Measurements from ENCODE around the gene MAPKAPK5.

GRCh38 chr12:111798182-111798581, 43.8 kb upstream of the MAPKAPK5 start:
- no peak for TF ChIP-seq SUZ12 (IDR thresholded peaks at IDR 0.05; ENCODE audit: extremely low read depth, insufficient read depth, insufficient read length)
- no peak for TF ChIP-seq ZNF274 (IDR thresholded peaks at IDR 0.05; ENCODE audit: low read depth, low read length)
